Left ventricle myocardium inferior (tissue), 1 donor: ENCODE results near the gene DSE. TPM values are rescaled to one million over a fixed set of nuclear protein-coding genes. Genes with fewer than 3 reads are reported as not detected.

Source experiments
- DNase-seq: peaks from one replicate; pipeline ENCODE4 v3.0.0-alpha.2; 2020
- H3K27ac ChIP-seq: fragments of 200-600 bp; replicated peaks from 2 replicates; pipeline ENCODE4 v1.8.0; 2021
- H3K27me3 ChIP-seq: fragments of 200-600 bp; 2 replicates; pipeline ENCODE4 v1.8.0; 2021; ENCODE audit warnings: low read depth
- H3K36me3 ChIP-seq: fragments of 200-600 bp; 2 replicates; pipeline ENCODE4 v1.8.0; 2021
- H3K4me1 ChIP-seq: fragments of 200-600 bp; 2 replicates; pipeline ENCODE4 v1.8.0; 2021
- H3K4me3 ChIP-seq: fragments of 200-600 bp; 2 replicates; pipeline ENCODE4 v1.8.0; 2021; ENCODE audit warnings: mild to moderate bottlenecking, moderate library complexity
- H3K9me3 ChIP-seq: fragments of 200-600 bp; replicated peaks from 2 replicates; pipeline ENCODE4 v1.8.0; 2021
- intact Hi-C: fragments of 100-400 bp; cut with micrococcal nuclease; formaldehyde crosslinking; loops from one replicate; pipeline ENCODE4 v1.11.0; 2022
- total RNA-seq: library from RNA; stranded (reverse); fragmentation: NEBNext Ultra II Directional; extraction: Animal tissue kit (Norgen Biotek cat#: 25700); gene quantifications from one replicate; pipeline ENCODE4 v1.2.1, GENCODE V29; 2021
- TF ChIP-seq, protein P1 (sequence below): fragments of 200-600 bp; IDR thresholded peaks from 2 replicates; pipeline ENCODE4 v1.8.0; 2021; ENCODE audit warnings: antibody characterized with exemption, mild to moderate bottlenecking, borderline replicate concordance
- donor health status: DM: no; HTN: yes; CAD: no; lungs with severe emphysema.

DSE gene
- total RNA-seq, 1 donor from 2014 or later: 14.0 TPM

GRCh38 chr6:116450769-116451740 lies 80.3 kb downstream of the DSE start:
- H3K27me3 ChIP-seq: no peaks in the 10 kb centered on the region
- H3K27ac ChIP-seq: no peak overlapping the region
- H3K4me3 ChIP-seq: no peak overlapping the region
- no peak for DNase-seq
- TF ChIP-seq, protein P1, sequence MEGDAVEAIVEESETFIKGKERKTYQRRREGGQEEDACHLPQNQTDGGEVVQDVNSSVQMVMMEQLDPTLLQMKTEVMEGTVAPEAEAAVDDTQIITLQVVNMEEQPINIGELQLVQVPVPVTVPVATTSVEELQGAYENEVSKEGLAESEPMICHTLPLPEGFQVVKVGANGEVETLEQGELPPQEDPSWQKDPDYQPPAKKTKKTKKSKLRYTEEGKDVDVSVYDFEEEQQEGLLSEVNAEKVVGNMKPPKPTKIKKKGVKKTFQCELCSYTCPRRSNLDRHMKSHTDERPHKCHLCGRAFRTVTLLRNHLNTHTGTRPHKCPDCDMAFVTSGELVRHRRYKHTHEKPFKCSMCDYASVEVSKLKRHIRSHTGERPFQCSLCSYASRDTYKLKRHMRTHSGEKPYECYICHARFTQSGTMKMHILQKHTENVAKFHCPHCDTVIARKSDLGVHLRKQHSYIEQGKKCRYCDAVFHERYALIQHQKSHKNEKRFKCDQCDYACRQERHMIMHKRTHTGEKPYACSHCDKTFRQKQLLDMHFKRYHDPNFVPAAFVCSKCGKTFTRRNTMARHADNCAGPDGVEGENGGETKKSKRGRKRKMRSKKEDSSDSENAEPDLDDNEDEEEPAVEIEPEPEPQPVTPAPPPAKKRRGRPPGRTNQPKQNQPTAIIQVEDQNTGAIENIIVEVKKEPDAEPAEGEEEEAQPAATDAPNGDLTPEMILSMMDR: no peak
- H3K36me3 ChIP-seq: no peaks in the 10 kb centered on the region
- intact Hi-C loops: no loop called here
- H3K4me1 ChIP-seq: no peaks in the 10 kb centered on the region
- no peaks in the 10 kb centered on the region for H3K9me3 ChIP-seq

DNA sequence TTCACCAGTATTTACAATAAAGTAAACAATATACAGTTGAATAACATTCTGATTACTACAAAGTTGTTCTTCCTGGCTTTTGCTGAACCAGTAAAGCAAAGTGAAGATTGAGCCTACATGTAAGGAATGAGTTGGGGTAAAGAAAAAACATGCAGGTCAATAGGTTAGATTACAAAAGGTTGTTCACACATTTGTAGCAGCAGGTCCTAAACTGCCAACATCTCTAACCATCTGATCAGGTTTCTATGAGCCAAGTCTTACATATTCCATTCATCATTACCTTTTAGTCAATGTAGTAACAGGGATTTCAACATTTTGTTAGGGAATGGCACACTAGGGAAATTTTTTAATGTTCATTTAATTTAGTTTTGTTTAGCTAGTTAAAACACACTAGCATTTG lies 81.2 kb downstream of the DSE start:
- TF ChIP-seq, protein P1: no peak
- Histone ChIP-seq H3K27ac (no peak overlapping the region), H3K9me3 (no peaks in the 10 kb centered on the region), H3K36me3 (no peaks in the 10 kb centered on the region), H3K4me1 (no peaks in the 10 kb centered on the region), H3K27me3 (no peaks in the 10 kb centered on the region), H3K4me3 (no peak overlapping the region)
- DNase-seq: no peak
- intact Hi-C loops: no loop called here

GRCh38 chr6:116452531-116452930 lies 81.8 kb downstream of the DSE start:
- Histone ChIP-seq H3K4me1 (no peaks in the 10 kb centered on the region), H3K9me3 (no peaks in the 10 kb centered on the region)
- TF ChIP-seq, protein P1: no peak

GRCh38 chr6:116456106-116456505 lies 85.4 kb downstream of the DSE start:
- DNase-seq: no peak
- H3K27me3 ChIP-seq: no peaks in the 10 kb centered on the region
- intact Hi-C loops: no loop called here
- TF ChIP-seq, protein P1: no peak
- no peaks in the 10 kb centered on the region for H3K4me1 ChIP-seq
- H3K9me3 ChIP-seq: no peaks in the 10 kb centered on the region
- H3K27ac ChIP-seq: no peak overlapping the region
- H3K36me3 ChIP-seq: no peaks in the 10 kb centered on the region
- no peak overlapping the region for H3K4me3 ChIP-seq

More at GRCh38 chr6:116452531-116452930, 81.8 kb downstream of the DSE start:
- Histone ChIP-seq H3K4me3 (no peak overlapping the region), H3K27ac (no peak overlapping the region), H3K27me3 (no peaks in the 10 kb centered on the region), H3K36me3 (no peaks in the 10 kb centered on the region)
- DNase-seq: no peak
- intact Hi-C loops: no loop called here

DNA sequence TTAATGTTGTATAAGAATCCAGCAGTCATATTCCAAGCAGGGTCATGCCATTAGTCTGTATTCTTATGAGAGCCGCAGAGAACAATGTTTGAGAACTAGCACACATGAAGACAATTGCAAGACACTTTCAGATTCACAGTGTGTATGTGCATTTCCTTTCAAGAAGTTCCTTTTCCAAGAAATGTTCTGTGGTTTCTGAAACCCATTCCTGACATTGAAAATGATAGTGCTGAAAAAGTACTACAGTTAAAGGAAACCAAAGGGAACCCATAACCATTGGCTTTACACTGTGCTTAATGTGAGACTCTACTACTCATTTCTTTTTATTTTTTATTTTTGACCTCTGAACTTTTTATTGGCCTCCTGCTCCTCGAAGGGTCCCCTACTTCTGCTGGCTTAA lies 86.2 kb downstream of the DSE start:
- H3K4me3 ChIP-seq: no peak overlapping the region
- H3K36me3 ChIP-seq: no peaks in the 10 kb centered on the region
- H3K27me3 ChIP-seq: no peaks in the 10 kb centered on the region
- intact Hi-C loops: no loop called here
- TF ChIP-seq, protein P1: no peak
- no peak overlapping the region for H3K27ac ChIP-seq
- peaks cover 7% of the 10 kb centered on the region for H3K4me1 ChIP-seq
- DNase-seq: no peak
- H3K9me3 ChIP-seq: no peaks in the 10 kb centered on the region
